ENCODE measurements around the gene SLIT2.

SLIT2 gene

DNA sequence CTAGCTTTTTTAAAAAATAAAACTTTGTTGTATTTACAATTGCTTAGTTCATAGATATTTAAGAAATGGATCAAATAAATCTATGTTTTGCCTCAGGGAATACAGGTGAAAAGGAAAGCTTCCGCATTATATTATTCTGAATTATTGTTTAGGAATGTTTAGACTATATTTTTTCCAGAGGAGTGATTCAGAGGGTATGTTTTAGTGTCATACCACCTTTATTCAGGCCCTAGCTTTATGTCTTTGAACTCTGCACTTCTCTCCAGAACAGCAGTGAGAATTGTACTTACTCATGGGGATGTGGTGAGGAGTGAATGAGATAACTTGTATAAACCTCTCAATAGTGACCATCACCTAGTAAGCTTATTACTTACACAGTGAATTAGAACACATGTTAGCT lies 14.0 kb downstream of the SLIT2 start:
- no peak for DNase-seq (ENCODE audit: low read depth)

DNA sequence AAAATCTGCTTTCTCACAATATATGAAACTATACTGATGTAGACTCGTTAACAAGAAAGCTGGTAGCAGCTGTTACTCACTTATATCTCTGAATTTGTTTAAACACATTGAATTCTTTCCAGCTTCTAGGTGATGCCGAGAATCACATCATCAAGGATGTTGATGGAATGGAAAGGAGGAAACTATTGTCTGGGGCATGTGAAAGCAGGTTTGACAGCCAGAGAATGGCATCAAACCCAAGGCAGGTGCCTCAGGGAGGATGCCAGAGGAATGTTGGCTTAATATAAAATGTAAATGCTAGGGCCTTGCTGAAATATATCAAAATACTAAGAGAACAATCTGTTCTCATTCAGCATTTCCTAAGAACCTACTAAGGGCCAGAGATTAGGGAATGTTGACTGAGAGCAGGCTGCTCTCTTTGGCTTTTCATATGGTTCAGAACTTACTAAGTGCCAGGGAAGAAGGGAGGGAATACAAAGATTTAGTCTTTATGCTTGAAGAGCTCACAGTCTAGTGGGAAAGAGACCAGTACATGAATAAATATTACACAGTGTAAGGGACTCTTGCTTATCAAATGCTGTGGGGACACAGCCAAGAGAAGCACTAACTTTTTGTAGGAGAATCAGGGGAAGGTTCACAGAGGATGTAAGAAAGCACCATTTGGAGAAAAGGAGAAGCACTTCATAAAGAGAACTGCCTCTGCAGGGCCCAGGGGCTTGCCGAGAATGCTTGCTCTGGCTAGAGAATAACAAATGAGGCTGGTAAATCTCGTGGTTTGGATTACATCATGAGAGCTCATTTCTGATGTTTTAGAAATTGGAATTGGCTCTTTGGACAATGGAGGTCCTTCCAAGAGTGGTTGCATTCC lies 14.7 kb downstream of the SLIT2 start:
- DNase-seq (ENCODE audit: low read depth): no peak

DNA sequence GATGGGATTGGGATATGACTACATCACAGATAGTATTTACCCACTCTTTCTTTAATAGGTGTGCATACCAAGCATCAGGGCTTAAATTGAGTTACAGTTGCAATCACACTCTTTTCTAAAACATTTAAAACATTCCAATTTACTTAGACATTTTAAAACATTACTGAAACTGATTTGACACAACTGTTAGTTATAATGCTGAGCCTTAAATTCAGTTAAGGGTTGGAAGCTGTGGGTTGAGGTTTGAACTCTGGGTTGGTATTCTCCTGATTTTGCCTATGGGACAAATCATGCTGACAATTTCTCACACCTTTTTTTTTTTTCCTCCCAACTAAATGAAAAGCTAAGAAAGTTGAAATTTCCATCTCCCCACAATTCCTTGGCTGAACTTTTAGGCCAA lies 16.3 kb downstream of the SLIT2 start:
- no peak for DNase-seq (ENCODE audit: low read depth)

DNA sequence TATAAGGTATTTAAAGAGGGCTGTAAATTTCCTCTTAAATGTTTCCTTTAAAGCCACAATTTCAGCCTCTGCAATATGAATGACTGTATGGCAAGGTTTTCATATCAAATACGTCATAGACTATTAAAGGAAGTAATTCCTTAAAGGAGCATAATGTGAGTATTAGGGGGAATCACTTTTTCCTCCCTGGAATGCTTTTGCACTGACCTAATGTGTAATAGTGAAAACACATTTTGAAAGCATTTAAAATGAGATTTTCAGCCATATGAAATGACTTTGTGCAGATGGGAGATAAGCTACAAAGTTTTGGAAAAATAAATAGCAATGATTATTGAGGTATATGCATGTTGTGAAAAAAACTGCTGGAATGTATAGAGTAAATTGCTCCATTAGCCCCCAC lies 17.6 kb downstream of the SLIT2 start:
- no peak for DNase-seq (ENCODE audit: low read depth)

DNA sequence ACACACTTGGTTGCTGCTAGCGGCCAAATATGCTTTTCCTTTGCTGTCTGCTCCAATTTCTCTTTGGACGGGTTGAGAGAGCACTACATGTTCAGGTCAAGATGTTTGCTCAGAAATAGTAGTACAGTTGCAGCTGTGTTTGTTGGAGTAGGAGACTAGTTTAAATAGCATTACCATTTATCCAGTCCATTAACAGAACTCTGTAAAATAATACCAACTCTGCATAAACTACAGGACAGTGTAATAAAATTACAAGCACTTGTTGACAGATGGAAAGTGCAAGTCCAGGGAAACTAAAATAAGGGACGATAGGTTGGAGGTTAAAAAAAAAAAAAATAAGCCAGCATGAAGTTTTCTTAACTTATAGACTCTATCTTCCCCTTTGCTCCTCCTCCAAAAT lies 20.2 kb downstream of the SLIT2 start:
- DNase-seq (ENCODE audit: low read depth): no peak

DNA sequence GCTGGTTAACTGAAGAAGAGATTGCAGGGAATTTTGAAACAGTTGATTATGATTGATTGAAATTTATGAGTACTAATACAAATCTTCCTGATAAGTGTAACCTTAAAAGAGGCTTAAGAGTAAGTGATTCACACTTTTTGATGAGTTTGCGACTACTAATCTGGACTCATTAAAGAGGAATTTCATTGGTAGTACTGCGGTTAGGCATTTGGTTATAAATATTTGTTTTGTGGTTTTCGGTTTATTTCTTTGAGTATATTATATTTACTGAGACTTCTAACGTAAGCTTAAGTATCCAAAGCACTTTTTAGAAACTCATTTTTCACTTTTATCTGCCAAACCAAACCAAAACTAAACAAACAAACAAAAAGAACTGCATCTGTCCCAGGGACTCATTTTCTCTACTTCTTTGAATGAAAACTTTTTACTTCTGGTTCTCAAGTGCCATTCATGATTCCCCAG lies 20.7 kb downstream of the SLIT2 start:
- no peak for DNase-seq (ENCODE audit: low read depth)

DNA sequence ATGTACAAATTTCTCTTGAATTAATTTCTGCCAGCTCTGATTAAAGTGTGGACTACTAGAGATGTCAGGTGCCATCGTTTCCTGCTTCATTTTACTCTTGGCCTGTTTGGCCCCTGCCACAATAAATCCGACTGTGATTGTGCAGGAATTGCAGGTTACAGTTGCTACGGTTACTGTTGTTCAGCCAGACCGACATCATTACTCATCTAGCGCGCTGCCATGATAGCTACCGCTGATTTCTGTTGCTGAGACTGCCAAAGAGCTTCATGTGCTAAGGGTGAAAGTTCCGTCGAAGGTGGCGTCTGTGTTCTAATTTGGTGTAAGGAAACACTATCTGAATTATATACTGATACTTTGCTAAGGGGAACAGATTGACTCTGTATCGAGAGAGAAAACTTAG lies 22.1 kb downstream of the SLIT2 start:
- DNase-seq (ENCODE audit: low read depth): no peak

DNA sequence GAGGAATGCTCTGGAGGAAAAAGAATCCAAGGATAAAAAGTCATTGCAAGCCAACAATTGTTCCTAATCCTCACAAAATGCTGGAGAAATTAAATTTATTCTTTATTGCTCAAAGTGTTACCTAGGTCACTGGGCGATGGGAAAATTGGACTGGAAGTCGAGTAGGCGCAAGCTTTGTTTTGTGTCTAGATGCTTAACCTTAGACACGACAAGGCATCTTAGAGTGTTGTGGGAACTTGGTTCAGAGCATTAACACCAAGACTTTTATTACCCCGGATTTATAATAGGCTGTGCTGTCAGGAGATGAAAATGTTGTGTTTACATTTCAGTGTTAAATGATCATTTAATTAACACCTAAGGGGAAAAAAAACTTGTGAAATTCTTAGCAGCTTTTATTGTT lies 25.1 kb downstream of the SLIT2 start:
- no peak for DNase-seq (ENCODE audit: low read depth)

DNA sequence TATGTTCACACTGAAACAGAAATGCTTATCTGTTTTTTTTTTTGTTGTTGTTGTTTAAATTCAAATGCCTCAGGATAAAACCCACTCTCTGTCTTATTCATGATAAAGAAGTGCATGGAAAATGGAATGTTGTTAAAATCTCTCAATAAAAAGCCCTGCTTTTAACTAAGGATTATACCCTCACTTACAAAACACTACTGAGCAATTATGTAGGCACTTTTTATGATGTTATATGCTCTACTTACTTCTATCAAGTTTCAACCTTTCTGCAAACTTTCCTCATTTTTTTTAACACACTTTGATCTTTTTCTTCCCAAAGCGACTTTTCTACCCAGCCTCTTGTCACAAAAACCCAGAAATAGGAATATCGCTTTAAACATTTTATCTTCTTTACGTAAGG lies 26.5 kb downstream of the SLIT2 start:
- no peak for DNase-seq (ENCODE audit: low read depth)

DNA sequence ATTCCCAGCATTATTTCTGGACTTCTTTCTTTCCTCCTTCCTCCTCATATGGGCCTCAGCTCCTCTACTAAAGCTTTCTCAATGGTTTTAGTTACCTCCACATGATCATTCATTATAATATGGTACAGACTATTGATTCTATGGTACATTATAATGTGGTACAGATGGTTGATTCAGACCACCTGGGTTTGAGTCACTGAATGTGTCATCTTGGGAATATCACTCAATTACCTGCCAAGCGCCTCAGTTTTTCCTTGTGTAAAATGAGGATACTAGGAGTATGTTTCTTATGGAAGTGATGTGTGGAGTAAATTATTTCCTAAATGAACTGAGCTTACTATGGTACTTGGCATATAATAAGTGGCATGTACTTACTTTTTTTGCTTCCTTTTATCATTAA lies 27.7 kb downstream of the SLIT2 start:
- DNase-seq (ENCODE audit: low read depth): no peak

DNA sequence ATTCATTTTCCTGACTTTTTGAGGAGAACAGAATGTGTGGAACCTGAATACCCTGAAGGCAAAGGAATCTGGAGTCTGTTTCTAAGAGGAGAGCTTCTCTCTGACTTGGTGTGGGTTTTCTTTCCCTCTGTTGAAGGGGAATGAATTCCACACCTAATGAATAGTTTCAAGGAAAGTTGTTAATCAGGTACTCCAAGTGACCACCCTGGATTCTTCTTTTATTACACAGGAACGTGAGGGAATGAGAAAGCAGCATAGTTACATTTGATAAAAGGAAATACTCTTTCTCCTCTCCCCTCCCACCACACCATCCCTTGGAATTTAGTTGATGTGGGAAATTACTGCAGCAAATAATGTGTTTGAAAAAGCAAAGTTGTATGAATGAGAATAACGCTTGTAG lies 29.7 kb downstream of the SLIT2 start:
- DNase-seq (ENCODE audit: low read depth): no peak

DNA sequence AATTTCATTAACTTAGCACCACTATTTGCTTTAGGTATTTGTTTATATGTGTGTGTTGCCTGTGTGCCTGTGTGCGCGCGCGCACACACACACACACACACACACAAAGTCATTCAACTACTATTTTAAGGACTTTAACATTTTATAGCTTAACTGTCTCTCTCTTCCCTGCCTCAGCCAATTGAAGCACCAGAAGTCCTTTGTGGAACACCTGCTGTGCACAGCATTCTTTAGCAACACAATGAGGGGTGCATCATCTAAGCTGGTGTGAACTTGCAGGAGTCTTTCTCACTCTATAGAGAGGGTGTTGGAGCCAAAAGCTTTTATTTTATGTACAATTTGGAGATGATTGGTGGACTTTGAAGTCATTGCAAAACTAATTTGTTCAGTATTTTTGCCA lies 31.3 kb downstream of the SLIT2 start:
- no peak for DNase-seq (ENCODE audit: low read depth)

DNA sequence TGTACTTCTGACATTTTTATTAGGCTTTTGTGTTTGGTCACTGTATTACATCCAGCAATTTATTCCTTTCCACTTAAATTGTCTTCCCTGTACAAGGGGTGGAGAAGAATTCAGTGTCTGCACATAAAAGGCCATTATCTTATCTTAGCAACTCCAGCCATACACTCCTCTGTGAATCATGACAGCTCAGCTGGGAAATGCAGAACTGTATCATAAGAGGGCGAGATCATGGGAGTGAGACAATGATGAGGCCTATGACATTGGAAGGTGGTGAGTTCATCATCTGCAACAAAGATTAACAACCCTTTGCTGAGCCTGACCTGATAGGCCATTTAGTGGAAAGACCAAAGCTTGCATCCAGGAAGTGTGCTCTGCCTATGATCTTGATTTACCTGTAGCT lies 33.3 kb downstream of the SLIT2 start:
- DNase-seq (ENCODE audit: low read depth): no peak

DNA sequence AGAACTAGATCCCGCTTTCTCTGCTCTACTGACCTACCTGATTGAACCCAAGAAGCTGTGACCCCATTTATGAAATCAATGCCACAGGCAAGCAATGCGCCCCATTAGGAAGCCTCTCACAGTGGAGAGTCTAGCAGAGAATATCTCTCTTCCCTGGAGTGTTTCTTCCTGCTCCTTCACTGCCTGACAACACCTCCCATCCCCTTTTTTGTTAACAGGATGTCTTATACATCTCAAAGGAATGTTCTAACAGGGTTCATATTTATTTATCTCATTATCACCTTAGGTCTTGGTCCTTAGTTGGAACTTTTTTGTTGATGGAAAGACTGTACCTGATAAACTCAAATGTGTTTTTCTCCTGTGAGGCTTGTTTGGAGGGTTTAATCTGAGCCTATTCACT lies 35.5 kb downstream of the SLIT2 start:
- no peak for DNase-seq (ENCODE audit: low read depth)

DNA sequence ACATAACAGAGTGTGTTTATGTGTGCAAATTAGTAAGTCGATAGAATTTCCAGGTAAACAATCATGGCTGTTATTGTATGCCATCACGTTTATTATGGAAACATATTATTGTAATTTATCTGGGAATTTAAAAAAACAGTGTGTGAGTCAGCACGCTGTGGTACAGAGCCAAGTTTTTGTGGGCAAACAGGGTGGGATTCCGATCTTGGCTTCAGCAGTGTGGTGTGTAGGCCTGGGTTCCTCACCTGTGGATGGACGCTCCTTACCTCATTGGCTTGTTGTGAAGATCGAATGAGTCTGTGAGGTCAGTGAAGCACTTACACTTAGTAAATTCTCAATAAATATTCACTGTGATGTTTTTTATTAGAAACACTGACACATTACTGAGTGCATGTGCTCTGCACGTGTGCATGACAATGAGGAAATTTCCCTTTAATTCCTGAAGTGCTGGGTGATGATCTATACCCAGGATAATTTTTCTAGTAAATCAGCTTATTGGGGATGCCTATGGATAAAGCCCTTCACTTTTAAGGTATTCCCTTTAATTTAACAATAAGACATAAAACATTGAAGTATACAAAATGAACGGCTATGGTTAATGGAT lies 36.4 kb downstream of the SLIT2 start:
- DNase-seq (ENCODE audit: low read depth): no peak

DNA sequence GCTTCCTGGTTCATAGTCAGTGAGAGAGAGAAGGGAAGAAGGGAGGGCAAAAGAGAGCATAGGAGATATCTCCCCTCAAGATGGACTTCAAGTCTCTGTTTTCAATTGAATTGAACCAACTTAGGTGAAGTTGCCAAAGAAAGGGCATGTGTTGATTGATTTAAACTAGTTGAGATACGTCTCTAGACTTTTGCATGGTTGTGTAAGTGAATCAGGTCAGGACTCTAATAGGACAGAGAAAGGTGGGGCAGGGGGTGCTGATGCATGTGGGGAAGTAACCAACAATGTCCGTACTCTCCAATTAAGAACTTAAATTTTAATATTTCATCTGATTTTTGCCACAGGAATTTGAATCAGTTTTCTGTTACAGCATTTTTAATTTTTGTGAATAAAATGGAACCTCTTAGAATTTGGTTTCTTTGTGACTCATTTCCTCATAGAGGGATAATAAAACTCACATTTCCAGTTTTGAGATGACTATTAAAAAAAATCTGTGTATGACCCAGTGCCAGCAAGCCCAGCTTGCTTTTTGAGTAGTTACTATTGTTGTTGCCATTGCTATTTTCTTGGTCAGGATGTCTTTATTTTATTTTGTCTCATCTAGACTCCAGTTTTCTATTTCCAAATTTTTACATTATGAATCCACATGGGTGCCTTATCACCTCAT lies 37.3 kb downstream of the SLIT2 start:
- DNase-seq (ENCODE audit: low read depth): no peak

DNA sequence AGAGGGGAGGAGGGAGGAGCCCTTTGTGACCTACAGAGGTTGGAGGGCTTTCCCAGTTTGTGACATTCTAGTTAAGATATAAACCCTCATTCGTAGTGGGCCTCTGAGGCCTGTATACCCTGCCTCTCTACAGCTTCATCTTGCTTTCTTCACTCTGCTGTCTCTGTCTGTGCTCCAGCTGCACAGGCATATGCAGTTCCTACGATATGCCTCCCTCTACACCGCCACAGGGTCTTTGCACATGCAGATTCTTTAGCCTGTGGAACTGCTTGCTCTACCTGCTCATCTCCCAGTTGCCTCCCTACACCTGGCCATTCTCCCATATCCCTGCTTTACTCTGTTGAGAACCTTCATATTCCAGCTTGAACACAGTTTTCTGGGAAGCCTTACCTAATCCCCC lies 38.1 kb downstream of the SLIT2 start:
- DNase-seq (ENCODE audit: low read depth): no peak

DNA sequence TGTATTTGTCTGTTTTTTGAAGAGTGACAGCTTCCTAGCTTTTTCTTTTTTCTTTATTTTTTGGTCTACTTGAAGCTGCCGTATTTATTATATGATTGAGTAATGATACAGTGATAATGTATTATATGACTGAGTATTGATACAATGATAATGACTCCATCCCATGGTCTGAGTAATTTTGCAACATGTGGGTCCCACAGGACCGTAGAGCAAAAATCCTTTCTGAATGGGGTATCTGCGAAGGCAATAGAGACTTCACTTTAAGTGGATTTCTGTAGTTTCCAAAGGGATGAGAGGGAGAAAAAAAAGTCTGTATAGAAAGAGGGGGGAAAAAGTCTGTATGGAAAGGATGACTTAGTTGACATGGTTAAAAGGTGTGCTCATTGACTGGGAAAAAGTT lies 41.0 kb downstream of the SLIT2 start:
- DNase-seq (ENCODE audit: low read depth): no peak

DNA sequence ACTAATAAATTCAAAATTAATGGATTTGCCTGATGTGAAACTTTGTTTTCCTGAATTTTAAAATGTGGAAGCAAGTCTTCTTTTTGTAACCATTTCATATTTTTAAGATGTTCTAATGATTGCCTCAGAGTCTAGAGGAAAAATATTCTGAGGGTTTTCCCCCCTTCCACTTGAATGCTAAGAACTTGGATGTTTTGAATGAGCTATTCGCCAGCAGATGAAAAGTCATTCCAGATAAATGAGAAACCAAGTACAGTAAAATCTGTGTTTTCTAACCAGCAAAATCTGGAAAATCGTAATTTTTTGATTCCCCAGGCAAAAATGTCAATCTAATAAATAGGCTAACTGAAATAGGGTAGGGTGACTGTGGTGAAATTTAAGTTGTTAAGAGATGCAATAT lies 45.6 kb downstream of the SLIT2 start:
- no peak for DNase-seq (ENCODE audit: low read depth)

DNA sequence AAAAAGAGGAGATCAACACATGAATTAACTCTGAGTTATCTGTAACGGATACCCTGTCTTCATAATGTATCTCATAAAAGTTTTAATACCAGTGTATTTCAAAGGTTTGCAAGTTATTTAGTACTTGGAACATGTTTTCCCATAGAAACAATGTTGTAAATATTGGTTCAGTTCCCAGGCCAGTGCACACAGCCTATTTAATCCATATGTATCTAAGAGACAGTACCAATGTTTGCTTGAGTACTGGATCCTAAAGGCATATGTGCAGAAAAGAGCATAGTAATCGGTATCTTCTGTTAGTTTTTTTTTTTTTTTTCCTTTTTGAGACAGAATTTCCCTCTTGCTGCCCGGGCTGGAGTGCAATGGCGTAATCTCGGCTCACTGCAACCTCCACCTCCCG lies 46.1 kb downstream of the SLIT2 start:
- no peak for DNase-seq (ENCODE audit: low read depth)

DNA sequence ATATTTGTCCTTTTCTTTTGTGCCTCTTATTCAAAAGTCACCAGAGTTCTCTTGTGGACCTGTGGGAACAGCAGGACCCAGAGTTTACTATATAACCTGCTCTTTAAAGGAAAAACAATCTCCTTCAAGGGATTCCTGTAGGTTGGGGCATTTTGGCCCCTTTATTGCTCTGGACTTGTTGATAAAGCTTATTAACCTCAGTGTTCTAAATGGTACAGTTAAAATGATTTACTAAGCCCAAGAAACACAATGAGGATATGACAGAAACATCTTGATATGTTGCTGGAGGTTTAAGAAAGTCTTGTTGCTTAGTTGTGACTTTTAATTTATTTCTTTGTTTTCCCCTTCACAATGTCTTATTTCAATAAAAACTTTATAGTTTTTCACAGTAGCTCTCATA lies 46.8 kb downstream of the SLIT2 start:
- no peak for DNase-seq (ENCODE audit: low read depth)

DNA sequence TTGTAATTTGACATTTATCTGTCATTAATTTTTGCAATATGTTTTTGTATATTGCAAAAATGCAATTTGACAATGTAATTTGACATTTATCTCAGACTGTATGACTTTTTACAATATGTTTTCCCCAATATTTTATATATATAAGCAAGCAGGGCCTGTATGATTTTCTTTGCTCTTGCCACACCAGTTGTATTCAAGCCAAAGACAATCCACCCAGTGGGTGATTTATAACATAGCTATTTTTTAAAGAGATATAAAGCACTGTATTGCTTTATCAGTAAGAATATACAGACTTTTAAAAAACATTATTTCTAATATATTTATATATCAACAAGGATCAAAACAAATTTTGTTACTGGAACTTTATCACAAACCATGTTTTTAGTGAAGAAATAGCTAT lies 47.3 kb downstream of the SLIT2 start:
- no peak for DNase-seq (ENCODE audit: low read depth)

DNA sequence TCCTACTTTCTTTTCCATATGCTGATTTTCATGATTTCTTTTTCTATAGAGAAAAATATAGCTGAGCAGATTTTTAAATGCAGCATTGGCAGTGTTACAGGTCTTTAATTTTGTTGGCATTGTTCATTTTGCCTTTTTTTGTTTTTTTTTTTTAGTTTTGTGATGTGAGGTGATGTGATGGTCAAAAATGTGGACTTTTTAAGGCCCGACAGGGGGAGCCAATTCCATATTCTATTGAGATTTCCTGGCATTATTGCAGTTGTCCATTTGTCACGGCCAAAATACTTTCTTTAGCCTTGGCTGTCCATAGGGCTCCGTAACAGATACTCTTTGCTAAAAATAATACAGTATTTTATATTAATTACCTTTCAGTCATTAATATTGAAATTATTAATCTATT lies 47.8 kb downstream of the SLIT2 start:
- no peak for DNase-seq (ENCODE audit: low read depth)
